NK-92 (cell line): ENCODE measurements around the gene OVCH2.

Experiments used
- DNase-seq: peaks from one replicate; lab custom pipeline; 2025; ENCODE audit not compliant: unreplicated experiment; lab: John Stamatoyannopoulos, UW

Gene OVCH2

GRCh38 chr11:7640816-7641215 lies 65.5 kb downstream of the OVCH2 start:
- DNase-seq, result no peak

DNA sequence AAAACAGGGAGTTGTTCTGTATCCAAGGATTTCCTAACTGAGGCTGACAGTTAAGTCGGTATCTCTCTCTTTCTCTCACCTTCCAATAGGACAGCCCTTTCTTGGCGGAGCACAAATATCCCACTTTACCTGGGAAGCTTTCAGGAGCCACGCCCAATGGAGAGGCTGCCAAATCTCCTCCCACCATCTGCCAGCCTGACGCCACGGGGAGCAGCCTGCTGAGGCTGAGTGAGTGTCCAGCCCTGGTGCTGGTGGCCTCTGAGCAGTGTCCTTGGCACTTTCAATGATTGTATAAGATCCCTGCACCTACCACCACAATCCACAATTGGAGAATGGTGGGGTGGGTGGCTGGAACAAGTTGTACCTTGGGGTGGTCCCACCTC lies 66.6 kb downstream of the OVCH2 start:
- DNase-seq, result no peak
